GM21825 (cell line): ENCODE data around the gene TES.
A peak's percentile ranks its signal among the peaks of the same experiment; 100 is the strongest.

Experiments
- ATAC-seq: cut with Tn5 transposase; IDR thresholded peaks from one replicate; pipeline ENCODE4 v1.9.1; 2021; ENCODE audit warnings: mild to moderate bottlenecking, moderate library complexity; ENCODE audit not compliant: unreplicated experiment

Gene TES

DNA sequence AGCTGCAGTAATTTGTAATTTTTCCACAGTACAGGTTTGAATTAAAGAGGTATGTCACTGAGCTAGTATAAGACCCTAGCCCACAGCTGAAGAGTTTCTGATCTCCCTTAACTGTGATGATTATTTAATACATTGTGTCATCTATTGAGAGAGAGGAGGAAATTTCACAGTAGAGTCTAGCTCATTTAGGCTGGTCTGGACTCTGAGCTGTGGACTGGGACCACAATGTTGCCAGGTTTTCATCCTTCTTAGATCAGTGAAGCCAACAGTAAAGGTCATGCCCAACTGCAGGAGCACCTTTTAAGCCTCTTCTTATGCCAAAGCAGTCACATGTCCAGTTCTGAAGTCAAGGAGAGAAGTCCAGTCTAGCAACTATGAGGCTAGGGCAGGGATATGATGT lies 8.9 kb downstream of the TES start:
- ATAC-seq: no peak

- ATAC-seq: no peak
Measured at GRCh38 chr7:116219834-116220233, 9.5 kb downstream of the TES start.

- ATAC-seq: no peak
Measured at GRCh38 chr7:116222501-116222900, 12.2 kb downstream of the TES start.

GRCh38 chr7:116223588-116223987 lies 13.2 kb downstream of the TES start:
- no peak for ATAC-seq

DNA sequence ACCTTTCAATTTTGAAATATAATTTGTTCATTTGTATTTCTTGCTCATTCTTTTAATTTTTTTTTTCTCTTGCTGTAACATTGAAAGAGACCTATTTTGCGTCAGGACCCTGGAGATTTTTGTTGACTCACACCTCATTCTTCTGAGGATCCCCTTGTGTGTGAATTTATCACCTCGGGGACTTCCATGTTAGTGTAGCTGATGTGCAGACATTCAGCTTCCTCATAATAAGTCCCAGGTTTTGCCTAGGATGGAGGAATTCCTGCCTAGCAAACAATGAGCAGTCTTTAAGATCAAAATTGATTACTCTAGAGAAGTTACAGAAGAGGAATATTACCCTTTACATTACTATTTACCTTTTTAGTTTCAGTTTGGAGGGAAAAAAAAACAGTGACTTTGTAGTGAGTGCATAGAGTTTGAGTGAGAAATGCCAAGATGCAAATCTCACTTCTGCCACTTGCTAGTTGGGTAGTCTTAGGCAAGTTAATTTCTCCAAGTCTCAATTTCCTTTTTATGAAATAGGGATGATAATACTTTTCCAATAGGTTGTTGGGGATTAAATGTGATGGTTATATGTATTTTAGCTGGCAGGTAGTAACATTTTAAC lies 14.3 kb downstream of the TES start:
- peak; percentile 51 for ATAC-seq

DNA sequence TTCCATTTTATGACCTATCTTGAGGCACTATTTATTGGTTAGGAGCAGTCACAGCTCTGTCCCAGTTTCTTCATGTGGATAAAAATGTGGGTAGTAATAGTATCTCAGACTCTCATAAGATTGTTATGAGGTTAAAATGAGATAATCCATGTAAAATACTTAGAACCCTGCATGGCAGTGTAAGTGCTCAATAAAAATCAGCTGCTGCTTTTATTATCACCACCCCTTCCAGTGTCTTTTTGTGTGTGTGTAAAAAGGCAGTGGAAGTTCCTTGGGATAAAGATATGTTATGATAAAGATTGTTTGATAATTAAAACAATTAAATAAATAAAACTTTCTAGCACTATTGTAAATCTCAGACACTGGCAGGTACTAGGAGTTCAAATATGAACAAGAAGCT lies 15.5 kb downstream of the TES start:
- no peak for ATAC-seq

GRCh38 chr7:116226664-116227063 lies 16.3 kb downstream of the TES start:
- no peak for ATAC-seq

DNA sequence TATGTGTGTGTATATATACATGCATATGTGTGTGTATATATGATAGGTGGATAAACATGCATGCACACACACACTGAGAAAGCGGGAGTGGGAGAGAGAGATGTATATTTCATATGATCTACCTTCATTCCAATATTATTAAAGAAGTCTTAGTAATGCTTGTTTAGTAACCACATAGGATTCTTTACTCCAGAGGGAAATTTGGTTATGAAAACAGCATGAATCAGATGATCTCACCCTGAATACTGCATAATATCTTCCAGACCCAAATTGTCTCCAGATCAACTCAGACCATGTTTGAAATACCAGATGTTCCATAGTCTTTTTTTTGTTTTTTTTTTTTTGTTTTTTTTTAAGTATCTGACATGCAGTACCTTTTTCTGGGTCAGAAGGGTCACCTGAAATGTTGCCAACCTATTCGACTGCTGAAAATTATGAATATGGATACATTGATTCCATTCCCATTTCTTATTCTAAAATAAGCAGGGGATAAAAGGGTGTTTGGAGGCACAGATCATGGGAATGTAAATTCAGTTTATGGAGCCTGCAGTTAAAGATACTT lies 17.4 kb downstream of the TES start:
- ATAC-seq: no peak

- no peak for ATAC-seq
Measured at GRCh38 chr7:116228241-116228640, 17.9 kb downstream of the TES start.

- ATAC-seq: peak; percentile 52
Measured at GRCh38 chr7:116229366-116229765, 19.0 kb downstream of the TES start.

DNA sequence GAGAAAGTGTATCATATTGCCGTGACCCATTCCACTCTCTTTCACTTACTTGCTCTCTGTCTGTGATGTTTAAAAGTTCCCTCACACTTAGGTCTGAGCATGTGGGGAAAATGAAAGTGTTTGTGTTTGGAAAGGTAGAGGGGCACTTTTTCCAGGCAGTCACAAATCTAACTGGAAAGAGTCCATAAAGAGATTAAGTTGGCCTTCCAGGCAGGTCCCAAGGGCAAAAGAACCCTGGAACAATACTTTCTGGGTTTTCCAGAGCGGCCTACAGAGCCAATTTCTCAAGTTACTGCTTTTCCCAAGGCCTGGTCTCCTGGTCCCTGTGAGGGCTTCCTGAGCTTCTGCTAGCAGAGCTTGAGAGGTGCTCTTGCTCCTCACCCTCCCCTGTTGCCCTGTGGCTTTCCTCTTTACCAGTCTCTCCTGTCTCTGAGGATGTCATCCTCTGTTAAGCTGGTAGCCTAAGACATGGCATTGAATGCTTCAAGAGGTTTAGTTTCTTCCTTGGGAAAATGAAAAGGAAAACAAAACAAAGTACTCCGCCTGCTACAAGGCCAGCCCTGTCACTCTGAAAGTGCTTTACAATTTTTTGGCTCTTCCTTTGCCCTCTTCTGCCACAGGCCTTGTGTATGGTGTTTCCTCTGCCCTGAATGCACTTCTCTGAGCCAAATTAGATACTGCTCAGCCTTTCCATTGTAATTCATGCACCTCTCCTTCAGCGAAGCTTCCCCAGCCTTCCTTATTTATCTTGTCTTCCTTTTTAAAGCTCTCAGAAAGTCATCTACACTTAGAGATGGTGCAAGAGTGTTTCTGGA lies 20.1 kb downstream of the TES start:
- ATAC-seq: no peak

DNA sequence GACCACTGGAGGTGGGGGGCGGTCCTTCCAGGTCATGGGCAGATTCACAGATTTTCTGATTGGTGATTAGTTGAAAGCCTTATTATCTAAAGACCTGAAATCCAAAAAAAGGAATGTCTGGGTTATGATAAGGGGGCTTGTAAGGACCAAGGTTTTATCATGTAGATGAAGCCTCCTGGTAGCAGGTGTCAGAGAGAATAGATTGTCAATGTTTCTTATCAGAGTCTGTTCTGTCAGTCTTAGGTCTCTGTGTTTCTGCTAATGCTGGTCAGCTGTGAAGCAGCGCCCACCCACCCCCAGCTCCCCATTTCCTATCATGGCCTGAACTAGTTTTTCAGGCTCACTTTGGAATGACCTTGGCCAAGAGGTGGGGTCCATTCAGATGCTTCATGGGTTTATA lies 21.2 kb downstream of the TES start:
- no peak for ATAC-seq

DNA sequence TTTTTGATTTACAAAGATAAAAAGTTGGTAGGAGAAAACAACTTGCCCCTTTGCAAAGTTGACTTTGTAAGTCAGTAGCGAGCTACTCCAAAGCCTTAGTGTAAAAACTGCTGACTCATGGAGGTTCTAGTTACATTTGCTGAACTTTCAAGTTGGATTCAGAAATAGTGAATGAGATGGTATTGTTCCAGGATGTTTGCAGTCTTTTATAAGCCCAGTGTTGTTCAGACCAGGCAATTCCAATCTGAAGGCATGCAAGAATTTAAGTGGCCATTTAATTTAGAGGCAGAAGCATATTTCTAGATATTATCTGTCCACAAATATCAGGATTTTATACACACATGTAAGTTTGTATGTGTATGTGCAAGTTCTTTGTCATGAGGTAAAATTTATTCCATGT lies 21.6 kb downstream of the TES start:
- no peak for ATAC-seq

DNA sequence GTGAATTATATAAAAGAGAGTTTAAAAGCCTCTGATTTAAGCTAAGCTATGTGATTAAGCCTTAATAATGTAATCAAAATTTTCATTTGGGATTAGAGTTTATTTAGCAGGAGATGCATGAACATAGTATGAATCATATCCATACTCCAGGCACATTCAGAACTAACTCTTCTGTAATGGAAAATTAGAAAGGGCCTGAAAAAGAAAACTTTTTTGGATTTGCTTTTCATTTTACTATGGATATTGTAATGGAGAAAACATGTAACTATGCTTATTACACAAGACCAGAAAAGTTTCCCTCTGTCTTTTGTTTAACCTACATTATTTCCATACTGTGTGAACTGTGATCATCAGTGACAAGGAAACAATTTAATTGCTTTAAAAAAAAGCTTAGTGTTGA lies 22.0 kb downstream of the TES start:
- no peak for ATAC-seq

- ATAC-seq: no peak
Measured at GRCh38 chr7:116232920-116233319, 22.6 kb downstream of the TES start.

DNA sequence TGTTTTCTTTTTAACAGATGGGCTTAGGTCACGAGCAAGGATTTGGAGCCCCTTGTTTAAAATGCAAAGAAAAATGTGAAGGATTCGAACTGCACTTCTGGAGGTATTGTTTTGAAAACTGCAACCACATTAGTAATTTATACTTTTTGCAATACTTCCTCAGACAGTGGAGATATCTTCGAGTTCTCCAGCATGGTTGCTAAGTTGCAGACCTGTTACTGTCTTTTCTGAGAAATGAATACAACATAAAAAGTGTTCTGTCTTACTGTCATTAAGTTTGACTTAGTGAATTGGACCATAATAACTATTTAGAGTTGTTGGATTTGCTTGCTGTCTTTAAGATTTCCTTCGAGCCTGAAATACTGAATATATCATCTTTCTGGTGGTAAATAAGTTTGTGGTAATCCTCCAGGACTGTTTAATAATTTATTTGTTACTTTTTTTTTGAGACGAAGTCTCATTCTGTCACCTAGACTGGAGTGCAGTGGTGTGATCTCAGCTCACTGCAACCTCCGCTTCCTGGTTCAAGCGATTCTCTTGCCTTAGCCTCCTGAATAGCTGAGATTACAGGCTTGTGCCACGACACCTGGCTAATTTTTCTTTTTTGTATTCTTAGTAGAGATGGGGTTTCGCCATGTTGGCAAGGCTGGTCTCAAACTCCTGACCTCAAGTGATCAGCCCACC lies 24.3 kb downstream of the TES start:
- ATAC-seq: no peak

GRCh38 chr7:116235380-116235779 lies 25.0 kb downstream of the TES start:
- ATAC-seq: no peak

DNA sequence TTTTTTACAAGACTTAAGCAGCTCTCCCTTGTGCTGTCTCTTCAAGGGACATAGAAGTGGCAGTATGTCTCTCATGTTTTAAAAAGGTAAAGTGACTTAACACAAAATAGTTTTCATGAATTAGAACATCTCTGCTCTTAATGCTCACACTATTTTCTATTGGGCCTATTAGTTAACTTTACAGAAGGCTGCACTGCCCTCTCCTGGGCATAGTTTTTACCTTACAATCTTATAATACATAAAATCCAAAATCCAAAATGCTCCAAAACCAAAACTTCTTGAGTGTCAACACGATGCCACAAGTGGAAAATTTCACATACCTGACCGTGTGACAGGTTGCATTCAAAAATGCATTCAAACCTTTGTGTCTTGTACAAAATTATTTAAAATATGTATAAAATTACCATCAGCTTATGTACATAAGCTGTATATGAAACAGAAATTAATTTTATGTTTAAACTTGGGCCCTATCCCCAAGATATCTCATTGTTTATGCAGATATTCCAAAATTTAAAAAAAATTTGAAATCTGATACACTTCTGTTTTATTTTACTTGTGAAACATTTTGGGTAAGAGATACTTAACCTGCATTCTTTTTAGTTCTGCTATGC lies 25.8 kb downstream of the TES start:
- ATAC-seq: no peak

GRCh38 chr7:116239020-116239419 lies 28.7 kb downstream of the TES start:
- ATAC-seq: no peak

- ATAC-seq: no peak
Measured at GRCh38 chr7:116239434-116239833, 29.1 kb downstream of the TES start.

DNA sequence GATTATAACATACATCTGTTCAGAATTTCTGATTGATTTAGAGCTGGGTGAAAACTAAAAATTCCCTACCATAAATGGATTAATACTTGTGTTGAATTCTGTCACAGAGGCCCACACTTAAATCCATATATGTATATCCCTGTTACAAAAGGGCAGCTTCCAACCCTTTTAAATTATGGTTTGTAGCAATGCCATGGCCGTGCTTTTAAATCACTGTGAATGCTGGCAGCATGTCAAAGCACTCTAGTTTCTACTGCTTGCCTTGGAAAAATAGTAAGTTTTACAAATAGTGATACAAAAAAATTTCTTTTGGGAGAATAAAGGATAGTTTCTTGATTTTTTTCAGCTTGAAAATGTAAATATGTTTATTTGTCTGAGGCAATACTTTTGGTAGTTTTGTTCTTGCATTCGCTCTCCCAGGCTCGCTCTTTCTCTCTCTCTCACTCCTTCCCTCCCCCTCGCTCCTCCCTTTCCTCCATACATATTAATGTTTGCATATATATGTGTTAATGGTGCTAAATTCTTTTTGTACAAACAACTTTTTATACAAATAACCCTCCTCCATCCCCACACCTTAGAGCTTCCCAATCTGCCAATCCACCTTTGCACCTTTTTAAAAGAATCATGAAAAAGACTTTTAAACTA lies 29.8 kb downstream of the TES start:
- ATAC-seq: no peak
